Astrocyte of the cerebellum (primary cell): ENCODE results near the gene KDELR1.

ENCODE experiments used
- DNase-seq: peaks from one replicate; pipeline ENCODE4 v3.0.0-alpha.2; 2011; ENCODE audit warnings: low read depth
- H3K4me3 ChIP-seq: 2 replicates; pipeline ENCODE4 v1.5.1; 2011; ENCODE audit warnings: mild to moderate bottlenecking, low read depth, low read length, moderate library complexity
- CTCF ChIP-seq: IDR thresholded peaks from 2 replicates; pipeline ENCODE4 v1.5.1; 2012; ENCODE audit warnings: low read length, low read depth, moderate library complexity, mild to moderate bottlenecking; ENCODE audit errors: missing control alignments
- in situ Hi-C: cut with HindIII; loops from 2 replicates; pipeline ENCODE4 v1.10.0; 2017; ENCODE audit warnings: low sequenced_read_pairs

KDELR1 gene

DNA sequence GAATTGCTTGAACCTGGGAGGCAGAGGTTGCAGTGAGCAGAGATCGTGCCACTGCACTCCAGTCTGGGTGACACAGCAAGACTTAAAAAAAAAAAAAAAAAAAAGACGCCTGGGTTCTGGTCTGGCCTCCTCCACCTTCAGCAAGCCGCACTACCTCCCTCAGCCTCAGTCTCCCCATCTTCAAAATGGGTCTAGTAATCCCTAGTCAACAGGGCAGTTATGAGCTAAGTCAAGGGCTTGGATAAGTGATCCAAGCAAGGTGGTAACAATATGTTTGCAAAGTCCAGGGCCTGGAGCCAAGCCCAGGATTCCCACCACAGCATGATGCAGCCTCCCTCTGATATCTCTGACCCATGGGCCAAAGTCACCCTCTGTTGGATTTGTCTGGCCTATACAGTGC lies 4.4 kb downstream of the KDELR1 start:
- no peak for TF ChIP-seq CTCF
- H3K4me3 ChIP-seq = no peak overlapping the region
- in situ Hi-C loops = no loop called here
- DNase-seq = no peak

DNA sequence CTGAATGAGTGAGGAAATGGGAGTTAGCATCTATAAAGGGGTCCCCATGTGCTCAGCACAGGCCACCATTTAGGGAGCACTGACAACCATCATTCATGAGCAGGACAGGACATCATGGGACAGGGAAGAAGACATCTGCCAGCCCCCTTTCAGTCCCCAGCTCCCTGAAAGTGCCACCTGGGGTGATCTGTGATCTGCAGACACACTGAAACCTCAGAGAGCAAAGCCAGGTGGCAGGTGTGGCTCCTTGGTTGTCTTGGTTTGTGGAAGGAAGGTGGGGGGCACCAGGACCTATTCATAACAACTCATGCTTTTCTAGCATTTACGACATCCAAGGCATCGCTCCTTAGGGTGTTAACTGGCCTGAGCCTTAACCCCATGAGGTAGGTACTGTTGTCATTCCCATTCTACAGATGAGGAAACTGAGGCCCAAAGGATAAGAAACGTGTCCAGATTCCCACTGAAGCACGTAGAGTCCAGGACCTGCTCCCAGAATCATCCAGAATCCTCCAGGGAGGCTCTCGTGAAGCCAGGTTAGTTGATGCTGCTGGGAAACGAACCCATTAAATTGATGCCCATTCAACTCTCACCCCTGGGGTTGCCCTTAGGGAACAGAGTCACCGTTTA lies 5.8 kb downstream of the KDELR1 start:
- no peak overlapping the region for H3K4me3 ChIP-seq
- in situ Hi-C loops = no loop called here
- DNase-seq = no peak
- no peak for TF ChIP-seq CTCF

DNA sequence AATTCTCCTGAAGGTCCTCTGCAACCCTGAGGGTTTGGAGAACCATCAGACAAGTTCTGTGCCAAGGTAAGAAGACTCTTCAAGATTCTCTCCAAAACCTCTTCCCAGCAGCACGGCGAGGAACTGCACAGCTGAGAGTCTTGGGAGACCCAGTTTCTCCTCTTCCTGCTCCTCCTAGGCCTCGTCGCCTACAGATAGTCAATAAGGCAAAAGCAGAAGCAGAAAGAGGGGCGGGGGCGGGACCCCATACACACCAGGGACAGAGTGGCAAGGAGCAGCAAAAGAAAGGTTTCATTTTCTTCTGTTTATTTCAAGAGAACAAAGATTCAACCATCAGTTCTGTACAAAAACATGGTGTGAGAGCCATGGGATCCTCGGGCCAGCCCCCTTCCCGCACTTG lies 9.1 kb downstream of the KDELR1 start:
- in situ Hi-C loops = no loop called here
- no peak overlapping the region for H3K4me3 ChIP-seq
- TF ChIP-seq CTCF = no peak
- DNase-seq = no peak

GRCh38 chr19:48381178-48381950 lies 10.0 kb downstream of the KDELR1 start:
- in situ Hi-C loops = no loop called here
- TF ChIP-seq CTCF = no peak
- H3K4me3 ChIP-seq = no peak overlapping the region
- DNase-seq = no peak

GRCh38 chr19:48379058-48379457 lies 12.3 kb downstream of the KDELR1 start:
- DNase-seq = no peak
- no peak for TF ChIP-seq CTCF
- in situ Hi-C loops = no loop called here
- H3K4me3 ChIP-seq = no peak overlapping the region

GRCh38 chr19:48378194-48378570 lies 13.2 kb downstream of the KDELR1 start:
- no peak overlapping the region for H3K4me3 ChIP-seq
- in situ Hi-C loops = no loop called here

More at GRCh38 chr19:48378194-48378570, 13.2 kb downstream of the KDELR1 start:
- DNase-seq = no peak
- TF ChIP-seq CTCF = no peak
